Natural killer cell treated with Interleukin-12 subunit alpha and Interleukin-12 subunit beta and Interleukin-15 and Interleukin-18, amount 100 ng/mL, for 72 hours (primary cell): ENCODE measurements around the gene USP36. TPM values are rescaled to one million over a fixed set of nuclear protein-coding genes. Genes with fewer than 3 reads are reported as not detected.

ENCODE experiments used
- ATAC-seq, 2 donors: fragments of 150-1000 bp; cut with Tn5 transposase in 1 of 2; sonication (Bioruptor Pico), chemical (Tn5 transposase) in 1 of 2; 2 replicates each; pipeline ENCODE4 v1.10.0; 2021
- DNase-seq: peaks from one replicate; pipeline ENCODE4 v3.0.0; 2022; ENCODE audit warnings: low spot score
- H3K27ac Mint-ChIP-seq, 2 donors: 1 replicate in 1 of 2; 2 replicates in 1 of 2; pipeline ENCODE4 v1.8.0; 2022; ENCODE audit warnings: mixed read lengths in 2 of 2, mild to moderate bottlenecking in 1 of 2, moderate library complexity in 1 of 2
- H3K27me3 Mint-ChIP-seq, 2 donors: 1 replicate in 1 of 2; 2 replicates in 1 of 2; pipeline ENCODE4 v1.8.0; 2022; ENCODE audit warnings: mixed read lengths in 2 of 2
- H3K36me3 Mint-ChIP-seq: one replicate; pipeline ENCODE4 v1.8.0; 2022; ENCODE audit warnings: mixed read lengths
- H3K4me1 Mint-ChIP-seq, 2 donors: 1 replicate in 1 of 2; 2 replicates in 1 of 2; pipeline ENCODE4 v1.8.0; 2022; ENCODE audit warnings: low read depth in 2 of 2, mixed read lengths in 2 of 2, mild to moderate bottlenecking in 1 of 2
- H3K4me3 Mint-ChIP-seq: one replicate; pipeline ENCODE4 v1.8.0; 2022; ENCODE audit warnings: mixed read lengths
- H3K9me3 Mint-ChIP-seq: 2 replicates; pipeline ENCODE4 v1.8.0; 2022; ENCODE audit warnings: mixed read lengths
- total RNA-seq, 2 donors: library from RNA; stranded (reverse); gene quantifications; one replicate each; pipeline ENCODE4 v1.2.3, GENCODE V29; 2022

The USP36 gene
- total RNA-seq, 2 donors from 2014 or later: 75.2 to 154 TPM

GRCh38 chr17:78839762-78840529 lies 668 bp downstream of the USP36 start:
- peak; percentile 64 for DNase-seq
- H3K36me3 Mint-ChIP-seq: peaks cover 21% of the 10 kb centered on the region
- H3K4me1 Mint-ChIP-seq: peaks cover 31 to 35% of the 10 kb centered on the region in 2 donors
- peak; percentile 38 to 41 for ATAC-seq
- H3K9me3 Mint-ChIP-seq: no peaks in the 10 kb centered on the region
- H3K27ac Mint-ChIP-seq: peak overlapping the region; percentile 88 to 91
- H3K4me3 Mint-ChIP-seq: peak overlapping the region; percentile 95
- no peaks in the 10 kb centered on the region for H3K27me3 Mint-ChIP-seq

- DNase-seq: no peak
- Mint-ChIP-seq H3K27ac (peak overlapping the region; percentile 88 to 91), H3K36me3 (peaks cover 21% of the 10 kb centered on the region), H3K4me1 (peaks cover 29 to 34% of the 10 kb centered on the region in 2 donors), H3K4me3 (peak overlapping the region; percentile 95), H3K27me3 (no peaks in the 10 kb centered on the region), H3K9me3 (no peaks in the 10 kb centered on the region)
- ATAC-seq: no peak
Observed at GRCh38 chr17:78839235-78839761, 1.3 kb downstream of the USP36 start.

GRCh38 chr17:78838574-78839005 lies 2.0 kb downstream of the USP36 start:
- ATAC-seq (no peak), DNase-seq (no peak)
- H3K9me3 Mint-ChIP-seq: no peaks in the 10 kb centered on the region
- H3K4me3 Mint-ChIP-seq: peak overlapping the region; percentile 95
- H3K27ac Mint-ChIP-seq: peak overlapping the region; percentile 88 to 91
- no peaks in the 10 kb centered on the region for H3K27me3 Mint-ChIP-seq
- H3K4me1 Mint-ChIP-seq: peaks cover 26 to 30% of the 10 kb centered on the region in 2 donors
- peaks cover 21% of the 10 kb centered on the region for H3K36me3 Mint-ChIP-seq

GRCh38 chr17:78836420-78837021 lies 4.1 kb downstream of the USP36 start:
- peaks cover 25 to 28% of the 10 kb centered on the region in 2 donors for H3K4me1 Mint-ChIP-seq
- H3K9me3 Mint-ChIP-seq: no peaks in the 10 kb centered on the region
- no peak overlapping the region for H3K4me3 Mint-ChIP-seq
- H3K27me3 Mint-ChIP-seq: no peaks in the 10 kb centered on the region
- DNase-seq: no peak
- peaks cover 21% of the 10 kb centered on the region for H3K36me3 Mint-ChIP-seq
- no peak for ATAC-seq
- no peak overlapping the region for H3K27ac Mint-ChIP-seq

GRCh38 chr17:78834571-78834970 lies 6.0 kb downstream of the USP36 start:
- Mint-ChIP-seq H3K4me3 (no peak overlapping the region), H3K36me3 (peaks cover 28% of the 10 kb centered on the region), H3K27ac (no peak overlapping the region), H3K27me3 (no peaks in the 10 kb centered on the region), H3K9me3 (no peaks in the 10 kb centered on the region), H3K4me1 (peaks cover 20 to 22% of the 10 kb centered on the region in 2 donors)
- DNase-seq (no peak), ATAC-seq (no peak)

GRCh38 chr17:78832541-78832810 lies 8.1 kb downstream of the USP36 start:
- no peak for DNase-seq
- Mint-ChIP-seq H3K4me3 (no peak overlapping the region), H3K27ac (no peak overlapping the region), H3K4me1 (peaks cover 4 to 6% of the 10 kb centered on the region in 2 donors), H3K9me3 (no peaks in the 10 kb centered on the region), H3K27me3 (no peaks in the 10 kb centered on the region), H3K36me3 (peaks cover 32% of the 10 kb centered on the region)
- no peak for ATAC-seq

GRCh38 chr17:78831688-78832540 lies 8.7 kb downstream of the USP36 start:
- no peak overlapping the region for H3K27ac Mint-ChIP-seq
- no peak for DNase-seq
- no peak for ATAC-seq

GRCh38 chr17:78829477-78829876 lies 11.1 kb downstream of the USP36 start:
- H3K27ac Mint-ChIP-seq: no peak overlapping the region

More at GRCh38 chr17:78831688-78832540, 8.7 kb downstream of the USP36 start:
- Mint-ChIP-seq H3K4me3 (no peak overlapping the region), H3K9me3 (no peaks in the 10 kb centered on the region), H3K36me3 (peaks cover 32% of the 10 kb centered on the region), H3K4me1 (peaks cover 0 to 4% of the 10 kb centered on the region in 2 donors), H3K27me3 (no peaks in the 10 kb centered on the region)

GRCh38 chr17:78828470-78829185 lies 12.0 kb downstream of the USP36 start:
- H3K27ac Mint-ChIP-seq: peak overlapping the region in 1 of 2 donors; percentile 59
- ATAC-seq (peak in 1 of 2 donors; percentile 24), DNase-seq (no peak)
- no peaks in the 10 kb centered on the region for H3K9me3 Mint-ChIP-seq
- no peak overlapping the region for H3K4me3 Mint-ChIP-seq
- peaks cover 0 to 6% of the 10 kb centered on the region in 2 donors for H3K4me1 Mint-ChIP-seq
- H3K36me3 Mint-ChIP-seq: peaks cover 33% of the 10 kb centered on the region
- no peaks in the 10 kb centered on the region for H3K27me3 Mint-ChIP-seq

More at GRCh38 chr17:78829477-78829876, 11.1 kb downstream of the USP36 start:
- H3K27me3 Mint-ChIP-seq: no peaks in the 10 kb centered on the region
- H3K4me1 Mint-ChIP-seq: peaks cover 0 to 6% of the 10 kb centered on the region in 2 donors
- H3K4me3 Mint-ChIP-seq: no peak overlapping the region
- ATAC-seq (no peak), DNase-seq (no peak)
- H3K36me3 Mint-ChIP-seq: peaks cover 26% of the 10 kb centered on the region
- H3K9me3 Mint-ChIP-seq: no peaks in the 10 kb centered on the region

GRCh38 chr17:78826836-78827509 lies 13.6 kb downstream of the USP36 start:
- DNase-seq (no peak), ATAC-seq (no peak)
- Mint-ChIP-seq H3K4me3 (no peak overlapping the region), H3K4me1 (peaks cover 0 to 12% of the 10 kb centered on the region in 2 donors), H3K36me3 (peaks cover 35% of the 10 kb centered on the region), H3K27ac (no peak overlapping the region), H3K9me3 (no peaks in the 10 kb centered on the region), H3K27me3 (no peaks in the 10 kb centered on the region)

GRCh38 chr17:78826421-78826820 lies 14.2 kb downstream of the USP36 start:
- no peaks in the 10 kb centered on the region for H3K27me3 Mint-ChIP-seq
- no peak overlapping the region for H3K27ac Mint-ChIP-seq
- no peaks in the 10 kb centered on the region for H3K9me3 Mint-ChIP-seq
- H3K4me3 Mint-ChIP-seq: no peak overlapping the region
- H3K36me3 Mint-ChIP-seq: peaks cover 35% of the 10 kb centered on the region
- H3K4me1 Mint-ChIP-seq: peaks cover 0 to 12% of the 10 kb centered on the region in 2 donors
- no peak for ATAC-seq
- no peak for DNase-seq

- no peaks in the 10 kb centered on the region for H3K27me3 Mint-ChIP-seq
- ATAC-seq (no peak), DNase-seq (no peak)
- H3K27ac Mint-ChIP-seq: peak overlapping the region in 1 of 2 donors; percentile 2
- no peaks in the 10 kb centered on the region for H3K9me3 Mint-ChIP-seq
- peaks cover 0 to 12% of the 10 kb centered on the region in 2 donors for H3K4me1 Mint-ChIP-seq
- no peak overlapping the region for H3K4me3 Mint-ChIP-seq
- peaks cover 34% of the 10 kb centered on the region for H3K36me3 Mint-ChIP-seq
Observed at GRCh38 chr17:78825696-78826095, 14.9 kb downstream of the USP36 start.

GRCh38 chr17:78824240-78824639 lies 16.4 kb downstream of the USP36 start:
- H3K4me1 Mint-ChIP-seq: peaks cover 7 to 18% of the 10 kb centered on the region in 2 donors
- H3K27ac Mint-ChIP-seq: no peak overlapping the region
- peaks cover 26% of the 10 kb centered on the region for H3K36me3 Mint-ChIP-seq
- H3K27me3 Mint-ChIP-seq: no peaks in the 10 kb centered on the region
- no peak for ATAC-seq
- H3K9me3 Mint-ChIP-seq: no peaks in the 10 kb centered on the region
- no peak for DNase-seq
- H3K4me3 Mint-ChIP-seq: no peak overlapping the region
